ENCODE measurements around the gene MARCHF3. TPM values are rescaled to one million over a fixed set of nuclear protein-coding genes. Genes with fewer than 3 reads are reported as not detected.
"Not testable (repeated sequence)": the region's sequence is repeated elsewhere in the genome, so short reads cannot be mapped to it uniquely, and the experiment has no call there.

Gene MARCHF3
- total RNA-seq, 6 experiments from 2014 or later = 0.33 to 4.3 (median 0.77) TPM

DNA sequence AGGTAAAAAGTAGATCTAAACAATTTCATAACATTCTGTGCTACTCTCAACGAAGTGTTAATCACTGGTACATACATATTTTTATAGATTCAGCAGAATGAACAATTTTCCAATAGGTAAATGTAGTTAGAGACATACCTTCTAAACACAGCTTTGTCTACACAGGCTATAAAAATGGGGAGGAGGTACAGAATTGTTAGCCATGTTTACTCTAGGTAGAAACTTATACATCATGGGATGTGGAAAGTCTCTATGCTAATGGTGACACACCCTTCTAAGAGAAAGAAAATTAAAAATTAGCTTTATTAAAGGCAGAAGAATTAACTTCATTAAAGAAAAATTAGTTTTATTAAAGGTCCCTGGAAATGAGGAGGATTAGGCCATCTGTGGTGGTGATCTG lies 31.2 kb upstream of the MARCHF3 start:
- DNase-seq (no peak), ATAC-seq (no peak)
- intact Hi-C loops (cut with DNase I) = no loop called here
- no peak for TF ChIP-seq POLR2A (IDR thresholded peaks at IDR 0.05)
- TF ChIP-seq, protein P1, sequence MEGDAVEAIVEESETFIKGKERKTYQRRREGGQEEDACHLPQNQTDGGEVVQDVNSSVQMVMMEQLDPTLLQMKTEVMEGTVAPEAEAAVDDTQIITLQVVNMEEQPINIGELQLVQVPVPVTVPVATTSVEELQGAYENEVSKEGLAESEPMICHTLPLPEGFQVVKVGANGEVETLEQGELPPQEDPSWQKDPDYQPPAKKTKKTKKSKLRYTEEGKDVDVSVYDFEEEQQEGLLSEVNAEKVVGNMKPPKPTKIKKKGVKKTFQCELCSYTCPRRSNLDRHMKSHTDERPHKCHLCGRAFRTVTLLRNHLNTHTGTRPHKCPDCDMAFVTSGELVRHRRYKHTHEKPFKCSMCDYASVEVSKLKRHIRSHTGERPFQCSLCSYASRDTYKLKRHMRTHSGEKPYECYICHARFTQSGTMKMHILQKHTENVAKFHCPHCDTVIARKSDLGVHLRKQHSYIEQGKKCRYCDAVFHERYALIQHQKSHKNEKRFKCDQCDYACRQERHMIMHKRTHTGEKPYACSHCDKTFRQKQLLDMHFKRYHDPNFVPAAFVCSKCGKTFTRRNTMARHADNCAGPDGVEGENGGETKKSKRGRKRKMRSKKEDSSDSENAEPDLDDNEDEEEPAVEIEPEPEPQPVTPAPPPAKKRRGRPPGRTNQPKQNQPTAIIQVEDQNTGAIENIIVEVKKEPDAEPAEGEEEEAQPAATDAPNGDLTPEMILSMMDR (IDR thresholded peaks at IDR 0.05) = no peak
- no peaks in the 10 kb centered on the region for H3K36me3 ChIP-seq
- no peaks in the 10 kb centered on the region for H3K9me3 ChIP-seq
- 75% methylated on average over 1 of the region's 1 CpG for WGBS (ENCODE audit: insufficient coverage, low coverage, low lambda C conversion rate, missing lambda C conversion rate)
- H3K4me1 ChIP-seq = no peaks in the 10 kb centered on the region
- no peak overlapping the region for H3K27ac ChIP-seq
- H3K4me3 ChIP-seq = no peak overlapping the region
- no peaks in the 10 kb centered on the region for H3K27me3 ChIP-seq

DNA sequence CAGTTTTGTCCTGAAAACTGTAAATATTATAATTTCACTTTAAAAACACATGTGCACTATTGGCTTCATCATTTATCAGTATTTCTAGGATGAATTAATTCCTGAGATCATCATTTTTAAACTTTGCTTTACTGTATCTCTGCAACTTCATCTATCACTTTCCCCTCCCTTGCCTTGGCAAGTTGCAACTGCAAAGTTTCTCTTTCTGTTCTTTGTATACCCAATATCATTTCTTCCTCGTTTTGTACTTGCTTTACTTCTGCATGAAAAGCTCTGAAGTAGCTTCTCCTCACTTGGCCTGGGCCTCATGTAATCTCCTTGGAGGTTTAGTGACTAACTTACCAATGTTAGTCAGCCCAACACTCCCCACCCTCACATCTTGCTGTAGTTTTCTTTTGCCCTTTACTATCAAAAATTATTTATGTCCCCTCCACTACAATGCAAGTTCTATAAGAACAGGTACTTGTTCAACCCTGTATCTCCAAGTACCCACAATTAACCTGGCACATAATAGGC lies 30.2 kb upstream of the MARCHF3 start:
- Histone ChIP-seq H3K36me3 (no peaks in the 10 kb centered on the region), H3K4me3 (no peak overlapping the region), H3K9me3 (no peaks in the 10 kb centered on the region), H3K27ac (no peak overlapping the region), H3K27me3 (no peaks in the 10 kb centered on the region), H3K4me1 (no peaks in the 10 kb centered on the region)
- no peak for TF ChIP-seq POLR2A (IDR thresholded peaks at IDR 0.05)
- TF ChIP-seq, protein P1 (IDR thresholded peaks at IDR 0.05) = no peak
- ATAC-seq (no peak), DNase-seq (no peak)
- intact Hi-C loops (cut with DNase I) = no loop called here
- WGBS (ENCODE audit: insufficient coverage, low coverage, low lambda C conversion rate, missing lambda C conversion rate) = 0% methylated on average over 1 of the region's 1 CpG

DNA sequence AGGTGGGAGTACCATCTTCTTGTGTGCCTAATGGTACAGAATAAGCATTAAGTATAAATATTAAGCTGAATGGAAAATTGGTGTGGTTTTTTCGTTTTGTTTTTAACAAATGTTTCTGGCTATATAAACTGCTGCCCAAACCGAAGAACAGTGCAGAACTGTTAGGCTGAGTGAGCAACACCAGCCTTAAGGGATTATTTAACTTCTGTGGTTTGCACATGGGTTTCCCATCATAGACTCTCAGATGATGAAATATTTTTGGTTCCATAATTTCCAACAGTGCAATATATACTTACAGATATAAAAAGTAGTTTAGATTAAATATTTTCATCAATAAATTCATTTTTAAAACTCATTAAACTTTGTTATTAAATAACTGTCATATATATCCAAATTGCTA lies 26.5 kb upstream of the MARCHF3 start:
- no peaks in the 10 kb centered on the region for H3K36me3 ChIP-seq
- WGBS (ENCODE audit: insufficient coverage, low coverage, low lambda C conversion rate, missing lambda C conversion rate) = 41% methylated on average over 2 of the region's 2 CpGs
- no peak overlapping the region for H3K27ac ChIP-seq
- ATAC-seq = no peak
- DNase-seq = no peak
- H3K9me3 ChIP-seq = no peaks in the 10 kb centered on the region
- H3K4me1 ChIP-seq = no peaks in the 10 kb centered on the region
- intact Hi-C loops (cut with DNase I) = no loop called here
- TF ChIP-seq, protein P1 (IDR thresholded peaks at IDR 0.05) = no peak
- TF ChIP-seq POLR2A (IDR thresholded peaks at IDR 0.05) = no peak
- H3K27me3 ChIP-seq = no peaks in the 10 kb centered on the region
- H3K4me3 ChIP-seq = no peak overlapping the region

DNA sequence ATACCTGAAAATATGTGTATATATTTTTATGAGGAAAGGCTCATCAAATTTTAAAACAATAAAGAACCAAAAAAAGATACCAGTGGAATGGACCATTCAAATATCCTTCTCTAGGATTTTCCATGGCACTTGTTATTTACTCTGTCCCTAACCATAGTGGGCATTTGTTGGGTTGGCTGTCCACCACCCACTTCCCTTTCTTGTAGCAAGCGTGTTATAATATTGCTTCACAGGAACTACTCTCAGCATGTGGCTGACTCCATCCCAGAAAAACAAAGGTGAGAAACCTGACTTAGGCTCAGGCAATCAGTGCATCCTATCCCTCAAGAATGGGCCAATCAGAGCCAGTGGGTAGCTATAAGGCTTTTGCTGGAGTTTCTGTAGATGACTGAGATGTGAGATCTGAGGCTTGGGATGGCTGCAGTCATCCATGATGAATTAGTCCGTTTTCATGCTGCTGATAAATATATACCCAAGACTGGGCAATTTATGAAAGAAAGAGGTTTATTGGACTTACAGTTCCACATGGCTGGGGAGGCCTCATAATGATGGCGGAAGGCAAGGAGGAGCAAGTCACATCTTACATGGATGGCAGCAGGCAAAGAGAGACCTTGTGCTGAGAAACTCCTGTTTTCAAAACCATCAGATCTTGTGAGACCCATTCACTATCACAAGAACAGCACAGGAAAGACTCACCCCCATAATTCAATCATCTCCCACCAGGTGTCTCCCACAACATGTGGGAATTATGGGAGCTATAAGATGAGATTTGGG lies 25.7 kb upstream of the MARCHF3 start:
- WGBS (ENCODE audit: insufficient coverage, low coverage, low lambda C conversion rate, missing lambda C conversion rate) = 69% methylated on average over 2 of the region's 3 CpGs
- ATAC-seq = no peak
- DNase-seq = no peak
- intact Hi-C loops (cut with DNase I) = no loop called here
- Histone ChIP-seq H3K27ac (no peak overlapping the region), H3K4me3 (no peak overlapping the region), H3K9me3 (no peaks in the 10 kb centered on the region), H3K27me3 (no peaks in the 10 kb centered on the region), H3K4me1 (no peaks in the 10 kb centered on the region), H3K36me3 (no peaks in the 10 kb centered on the region)
- TF ChIP-seq POLR2A (IDR thresholded peaks at IDR 0.05) = no peak
- TF ChIP-seq, protein P1 (IDR thresholded peaks at IDR 0.05) = no peak

DNA sequence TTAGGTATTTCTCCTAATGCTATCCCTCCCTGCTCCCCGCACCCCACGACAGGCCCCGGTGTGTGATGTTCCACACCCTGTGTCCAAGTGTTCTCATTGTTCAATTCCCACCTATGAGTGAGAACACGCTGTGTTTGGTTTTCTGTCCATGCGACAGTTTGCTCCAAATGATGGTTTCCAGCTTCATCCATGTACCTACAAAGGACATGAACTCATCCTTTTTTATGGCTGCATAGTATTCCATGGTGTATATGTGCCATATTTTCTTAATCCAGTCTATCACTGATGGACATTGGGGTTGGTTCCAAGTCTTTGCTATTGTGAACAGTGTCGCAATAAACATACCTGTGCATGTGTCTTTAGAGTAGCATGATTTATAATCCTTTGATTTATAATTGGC lies 23.2 kb upstream of the MARCHF3 start:
- H3K4me3 ChIP-seq; H3K27ac ChIP-seq; H3K27me3 ChIP-seq; intact Hi-C loops (cut with DNase I); ATAC-seq; DNase-seq; H3K9me3 ChIP-seq; H3K36me3 ChIP-seq; H3K4me1 ChIP-seq: not testable (repeated sequence)
- 98% methylated on average over 5 of the region's 6 CpGs for WGBS (ENCODE audit: insufficient coverage, low coverage, low lambda C conversion rate, missing lambda C conversion rate)

All from right lobe of liver (tissue), 6 donors.